ENCODE results near the gene KLHL29.

DNA sequence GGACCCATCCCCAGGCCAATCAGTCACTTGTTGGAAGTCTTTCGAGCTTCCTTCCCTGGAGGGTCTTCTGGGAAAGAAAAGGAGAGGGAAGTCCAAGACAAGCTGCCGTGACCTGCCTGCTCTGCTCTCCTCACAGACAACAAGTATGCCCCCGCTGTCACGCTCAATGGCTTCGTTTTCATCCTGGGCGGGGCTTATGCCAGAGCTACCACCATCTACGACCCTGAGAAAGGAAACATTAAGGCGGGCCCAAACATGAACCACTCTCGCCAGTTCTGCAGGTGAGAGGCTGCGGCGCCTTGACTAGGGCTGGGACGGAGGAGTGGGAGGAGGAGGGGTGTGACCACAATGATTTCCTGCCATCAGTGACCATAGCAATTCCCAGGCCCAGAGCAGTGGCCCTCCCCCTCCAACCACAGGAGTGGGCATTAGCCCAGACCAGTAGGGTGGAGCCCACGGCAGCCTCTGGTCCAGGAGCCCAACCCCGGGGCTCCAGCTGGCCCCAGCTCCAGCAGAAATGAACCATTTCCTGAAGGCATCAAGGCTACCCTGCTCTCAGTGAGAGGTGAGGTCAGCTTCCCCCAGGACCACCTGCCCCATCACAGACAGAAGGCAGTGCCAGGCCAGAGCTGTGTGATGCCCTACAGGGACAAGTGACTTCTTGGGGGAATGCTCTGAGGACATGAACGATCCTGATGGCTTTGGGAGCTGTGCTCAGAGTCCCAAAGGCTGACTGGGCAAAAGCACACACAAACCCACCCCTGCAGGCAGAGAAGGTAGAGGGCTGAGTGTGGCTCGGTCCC is 318.8 kb downstream of the KLHL29 start:
- no peak for TF ChIP-seq EZH2 (IDR thresholded peaks at IDR 0.05; ENCODE audit: insufficient read depth, poor library complexity, severe bottlenecking)
- no peak for TF ChIP-seq EZH2phosphoT487 (IDR thresholded peaks at IDR 0.05; ENCODE audit: insufficient read depth, low read depth)

All from GM23248 (cell line).